Stimulated activated CD8-positive, alpha-beta memory T cell treated with anti-CD3 and anti-CD28 coated beads, Interleukin-12 subunit alpha, Interleukin-12 subunit beta, amount 100 ng/mL, for 24 hours (primary cell): ENCODE results near the gene GGNBP2.

Experiments used
- DNase-seq: peaks from one replicate; pipeline ENCODE4 v3.0.0-alpha.2; 2020; ENCODE audit errors: extremely low read depth

The GGNBP2 gene

GRCh38 chr17:36629252-36629847, 84.6 kb downstream of the GGNBP2 start:
- peak; percentile 35 for DNase-seq

GRCh38 chr17:36629970-36630502, 85.3 kb downstream of the GGNBP2 start:
- DNase-seq = no peak

- DNase-seq = no peak
These were observed 86.3 kb downstream of the GGNBP2 start for GRCh38 chr17:36631022-36631421.

- no peak for DNase-seq
These were observed 88.4 kb downstream of the GGNBP2 start for GRCh38 chr17:36632916-36633771.
